Lung (tissue), 13 donors: ENCODE measurements around the gene FNBP1L. TPM values are rescaled to one million over a fixed set of nuclear protein-coding genes. Genes with fewer than 3 reads are reported as not detected.

Source experiments
- ATAC-seq: fragments of 200-7000 bp; cut with Tn5 transposase; one replicate; pipeline ENCODE4 v1.9.1; 2020; ENCODE audit warnings: moderate number of reproducible peaks; ENCODE audit not compliant: insufficient read depth, low FRiP score
- DNase-seq, 3 donors: peaks; one replicate each; pipeline ENCODE4 v3.0.0-alpha.2; 2013 to 2017
- H3K27ac ChIP-seq, 2 donors: one replicate each; pipeline ENCODE4 v1.5.1; 2013; ENCODE audit warnings: mild to moderate bottlenecking in 2 of 2, moderate library complexity in 2 of 2, control low read depth in 1 of 2, inconsistent platforms in 1 of 2, low read depth in 1 of 2, low read length in 1 of 2
- H3K27me3 ChIP-seq, 3 donors: one replicate each; pipeline ENCODE4 v1.5.1; 2013; ENCODE audit warnings: low read length in 2 of 3; ENCODE audit not compliant: control insufficient read depth in 3 of 3, insufficient read depth in 3 of 3
- H3K36me3 ChIP-seq, 4 donors: one replicate each; pipeline ENCODE4 v1.5.1; 2013; ENCODE audit warnings: low read length in 4 of 4, mild to moderate bottlenecking in 1 of 4, moderate library complexity in 1 of 4; ENCODE audit not compliant: control insufficient read depth in 4 of 4, insufficient read depth in 4 of 4
- H3K4me1 ChIP-seq, 5 donors: one replicate each; pipeline ENCODE4 v1.5.1; 2013; ENCODE audit warnings: low read length in 5 of 5, mild to moderate bottlenecking in 2 of 5, moderate library complexity in 1 of 5; ENCODE audit not compliant: control insufficient read depth in 5 of 5, insufficient read depth in 5 of 5
- H3K4me3 ChIP-seq: one replicate; pipeline ENCODE4 v1.5.1; 2013; ENCODE audit warnings: mild to moderate bottlenecking, control low read depth, moderate library complexity
- H3K9ac ChIP-seq, 2 donors: one replicate each; pipeline ENCODE4 v1.5.1; 2013; ENCODE audit warnings: low read length in 2 of 2, control low read depth in 1 of 2; ENCODE audit not compliant: insufficient read depth in 1 of 2
- H3K9me3 ChIP-seq, 4 donors: one replicate each; pipeline ENCODE4 v1.5.1; 2013; ENCODE audit warnings: low read length in 3 of 4, mild to moderate bottlenecking in 1 of 4, moderate library complexity in 1 of 4; ENCODE audit not compliant: control insufficient read depth in 4 of 4, insufficient read depth in 3 of 4
- CTCF ChIP-seq: IDR thresholded peaks from 2 replicates; pipeline ENCODE4 v1.5.1; 2012; ENCODE audit warnings: mild to moderate bottlenecking; ENCODE audit errors: control extremely low read depth, extremely low read depth
- WGBS, 2 donors: extraction: QIAGEN DNeasy Blood & Tissue Kit; methylation state at CpG; one replicate each; pipeline ENCODE4 v1.1.7; 2013; 5-methylcytosine and 5-hydroxymethylcytosine counted together
- polyA plus RNA-seq, 2 donors: library from polyadenylated mRNA; stranded (reverse); fragments of 200-250 nt; gene quantifications; one replicate each; pipeline ENCODE4 v1.2.1, GENCODE V29; 2013
- small RNA-seq: library from RNA; depleted of rRNA; stranded (forward); fragments of <200 nt; gene quantifications from one replicate; pipeline ENCODE3, GENCODE V24; 2014; ENCODE audit warnings: low replicate concordance
- total RNA-seq, 2 donors: library from RNA; depleted of rRNA in 1 of 2; stranded (reverse); fragments of >200 nt in 1 of 2; gene quantifications; one replicate each; pipeline ENCODE4 v1.2.1, GENCODE V29; 2014 to 2021
- donor health status: control.
- donor health status: control.
- donor health status: Bipolar disorder and iron deficiency.
- donor health status: healthy.
- donor health status: DM: yes; HTN: yes; CAD: no.

The FNBP1L gene
- total and polyA plus RNA-seq, 4 donors = 15.1 to 119 (median 26.3) TPM

- DNase-seq (no peak), ATAC-seq (no peak)
- Histone ChIP-seq H3K27ac (no peak overlapping the region), H3K27me3 (no peaks in the 10 kb centered on the region), H3K36me3 (no peaks in the 10 kb centered on the region), H3K4me1 (peaks cover 0 to 22% (median 6%) of the 10 kb centered on the region in 5 donors), H3K9ac (no peak overlapping the region), H3K9me3 (no peaks in the 10 kb centered on the region), H3K4me3 (no peak overlapping the region)
- no peak for TF ChIP-seq CTCF
- WGBS, 2 donors = 93 to 95% methylated on average over 4 of the region's 4 CpGs
These were observed 155.7 kb downstream of the FNBP1L start for GRCh38 chr1:93603601-93604000.

Small RNA genes within 50 kb of the gene (small RNA-seq; reads per million reads assigned to genes)
- gene RNA5SP53 = not detected

Other genes starting within 250 kb of the FNBP1L start
- gene DR1, start 102.2 kb upstream of the FNBP1L start, total RNA-seq = 10 to 100 TPM; 44.1 to 59.5 TPM
- gene DR1, start 102.2 kb upstream of the FNBP1L start, polyA plus RNA-seq = 10 to 100 TPM; 10.5 to 24.8 TPM
- gene BCAR3, start 233.7 kb downstream of the FNBP1L start, total RNA-seq = 10 to 100 TPM; 21.3 to 33.3 TPM
- 10 to 100 TPM; 12.2 to 15.1 TPM for gene BCAR3, start 233.7 kb downstream of the FNBP1L start, polyA plus RNA-seq